Left ventricle myocardium inferior (tissue), 1 donor: Measurements from ENCODE around the gene ANKH. TPM values are rescaled to one million over a fixed set of nuclear protein-coding genes. Genes with fewer than 3 reads are reported as not detected.

ENCODE experiments used
- DNase-seq: peaks from one replicate; pipeline ENCODE4 v3.0.0-alpha.2; 2020
- H3K27ac ChIP-seq: fragments of 200-600 bp; replicated peaks from 2 replicates; pipeline ENCODE4 v1.8.0; 2021
- H3K27me3 ChIP-seq: fragments of 200-600 bp; 2 replicates; pipeline ENCODE4 v1.8.0; 2021; ENCODE audit warnings: low read depth
- H3K36me3 ChIP-seq: fragments of 200-600 bp; 2 replicates; pipeline ENCODE4 v1.8.0; 2021
- H3K4me1 ChIP-seq: fragments of 200-600 bp; 2 replicates; pipeline ENCODE4 v1.8.0; 2021
- H3K4me3 ChIP-seq: fragments of 200-600 bp; 2 replicates; pipeline ENCODE4 v1.8.0; 2021; ENCODE audit warnings: mild to moderate bottlenecking, moderate library complexity
- H3K9me3 ChIP-seq: fragments of 200-600 bp; replicated peaks from 2 replicates; pipeline ENCODE4 v1.8.0; 2021
- intact Hi-C: fragments of 100-400 bp; cut with micrococcal nuclease; formaldehyde crosslinking; loops from one replicate; pipeline ENCODE4 v1.11.0; 2022
- total RNA-seq: library from RNA; stranded (reverse); fragmentation: NEBNext Ultra II Directional; extraction: Animal tissue kit (Norgen Biotek cat#: 25700); gene quantifications from one replicate; pipeline ENCODE4 v1.2.1, GENCODE V29; 2021
- TF ChIP-seq, protein P1 (sequence below): fragments of 200-600 bp; IDR thresholded peaks from 2 replicates; pipeline ENCODE4 v1.8.0; 2021; ENCODE audit warnings: antibody characterized with exemption, mild to moderate bottlenecking, borderline replicate concordance
- donor health status: DM: no; HTN: yes; CAD: no; lungs with severe emphysema.

ANKH gene
- total RNA-seq, 1 donor from 2014 or later: 227 TPM

DNA sequence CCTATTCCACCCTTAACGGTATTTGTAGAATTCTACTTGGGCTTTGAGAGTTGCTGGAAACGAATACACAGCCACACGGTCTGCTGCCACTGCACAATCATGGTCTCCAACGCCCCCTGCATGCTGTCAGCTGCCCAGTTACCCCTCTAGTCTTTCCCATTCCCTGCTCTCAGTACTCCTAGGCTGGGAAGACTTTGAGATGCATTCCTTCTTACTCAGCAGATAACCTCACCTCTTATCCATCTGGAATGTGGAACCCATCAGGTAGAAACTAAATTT is 92.8 kb downstream of the ANKH start:
- no peak for DNase-seq
- Histone ChIP-seq H3K27me3 (no peaks in the 10 kb centered on the region), H3K4me1 (peaks cover 73% of the 10 kb centered on the region), H3K27ac (peak overlapping the region; percentile 21), H3K36me3 (no peaks in the 10 kb centered on the region), H3K4me3 (no peak overlapping the region), H3K9me3 (no peaks in the 10 kb centered on the region)
- TF ChIP-seq, protein P1, sequence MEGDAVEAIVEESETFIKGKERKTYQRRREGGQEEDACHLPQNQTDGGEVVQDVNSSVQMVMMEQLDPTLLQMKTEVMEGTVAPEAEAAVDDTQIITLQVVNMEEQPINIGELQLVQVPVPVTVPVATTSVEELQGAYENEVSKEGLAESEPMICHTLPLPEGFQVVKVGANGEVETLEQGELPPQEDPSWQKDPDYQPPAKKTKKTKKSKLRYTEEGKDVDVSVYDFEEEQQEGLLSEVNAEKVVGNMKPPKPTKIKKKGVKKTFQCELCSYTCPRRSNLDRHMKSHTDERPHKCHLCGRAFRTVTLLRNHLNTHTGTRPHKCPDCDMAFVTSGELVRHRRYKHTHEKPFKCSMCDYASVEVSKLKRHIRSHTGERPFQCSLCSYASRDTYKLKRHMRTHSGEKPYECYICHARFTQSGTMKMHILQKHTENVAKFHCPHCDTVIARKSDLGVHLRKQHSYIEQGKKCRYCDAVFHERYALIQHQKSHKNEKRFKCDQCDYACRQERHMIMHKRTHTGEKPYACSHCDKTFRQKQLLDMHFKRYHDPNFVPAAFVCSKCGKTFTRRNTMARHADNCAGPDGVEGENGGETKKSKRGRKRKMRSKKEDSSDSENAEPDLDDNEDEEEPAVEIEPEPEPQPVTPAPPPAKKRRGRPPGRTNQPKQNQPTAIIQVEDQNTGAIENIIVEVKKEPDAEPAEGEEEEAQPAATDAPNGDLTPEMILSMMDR: no peak
- intact Hi-C loops: no loop called here

DNA sequence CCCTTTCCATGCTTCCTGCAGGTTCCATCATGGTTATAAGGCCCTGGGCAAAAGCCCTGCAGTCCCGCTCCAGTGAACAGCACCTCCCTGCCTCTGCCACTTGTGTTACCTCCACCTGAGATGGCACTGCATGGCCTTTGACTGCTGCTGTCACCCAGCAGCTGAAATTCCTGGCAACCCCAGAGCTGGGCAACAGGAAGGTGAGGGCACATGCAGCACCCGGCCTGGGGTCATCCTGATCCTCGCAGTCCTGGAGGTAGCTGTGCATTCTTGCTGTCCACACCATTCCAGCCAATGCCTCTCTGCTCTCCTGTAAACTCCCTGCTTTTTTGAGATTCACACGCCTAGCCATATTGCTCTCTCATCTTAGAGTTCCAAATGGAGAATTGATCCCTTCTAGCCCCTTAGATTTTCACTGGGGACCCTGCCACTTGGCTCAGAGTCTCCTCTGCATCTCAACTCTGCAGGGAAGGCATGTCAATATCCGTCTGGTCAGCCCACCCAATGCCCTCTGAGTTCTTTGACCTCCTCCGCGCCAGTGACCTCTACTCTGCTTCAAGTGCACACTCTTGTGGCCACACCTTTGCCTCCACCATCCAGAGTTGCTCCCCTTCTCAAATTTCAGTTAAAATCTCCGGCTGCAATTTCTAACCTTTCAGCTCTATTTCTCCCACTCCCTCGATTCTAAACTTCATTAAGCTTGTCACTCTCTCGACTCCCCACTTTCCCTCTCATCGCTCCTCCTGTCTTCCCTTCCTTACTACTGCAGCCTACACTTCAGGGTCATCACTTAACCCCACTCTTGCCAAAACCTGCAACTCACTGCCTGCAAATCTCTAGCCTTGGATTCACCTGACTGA is 93.4 kb downstream of the ANKH start:
- Histone ChIP-seq H3K4me3 (no peak overlapping the region), H3K9me3 (no peaks in the 10 kb centered on the region), H3K27me3 (no peaks in the 10 kb centered on the region), H3K4me1 (peaks cover 79% of the 10 kb centered on the region), H3K27ac (peak overlapping the region; percentile 21), H3K36me3 (no peaks in the 10 kb centered on the region)
- intact Hi-C loops: no loop called here
- TF ChIP-seq, protein P1: no peak
- DNase-seq: no peak

DNA sequence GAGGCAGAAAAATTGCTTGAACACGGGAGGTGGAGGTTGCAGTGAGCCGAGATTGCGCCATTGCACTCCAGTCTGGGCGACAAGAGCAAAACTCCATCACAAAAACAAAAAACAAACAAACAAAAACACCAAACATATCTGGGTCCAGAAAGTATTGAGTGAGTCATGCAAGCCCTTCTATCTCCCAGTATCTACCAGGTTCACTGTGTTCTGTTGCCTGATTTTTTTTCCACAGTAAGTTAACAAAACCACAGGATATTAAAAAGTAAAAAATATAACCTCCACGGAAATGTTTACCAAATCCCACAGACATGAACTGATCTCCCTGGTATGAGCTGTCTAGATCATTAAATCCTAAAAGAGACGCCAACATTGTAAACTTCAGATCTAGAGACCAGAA is 94.4 kb downstream of the ANKH start:
- Histone ChIP-seq H3K27me3 (no peaks in the 10 kb centered on the region), H3K36me3 (no peaks in the 10 kb centered on the region), H3K27ac (no peak overlapping the region), H3K4me1 (peaks cover 84% of the 10 kb centered on the region), H3K4me3 (no peak overlapping the region), H3K9me3 (no peaks in the 10 kb centered on the region)
- TF ChIP-seq, protein P1: no peak
- no peak for DNase-seq
- intact Hi-C loops: no loop called here

DNA sequence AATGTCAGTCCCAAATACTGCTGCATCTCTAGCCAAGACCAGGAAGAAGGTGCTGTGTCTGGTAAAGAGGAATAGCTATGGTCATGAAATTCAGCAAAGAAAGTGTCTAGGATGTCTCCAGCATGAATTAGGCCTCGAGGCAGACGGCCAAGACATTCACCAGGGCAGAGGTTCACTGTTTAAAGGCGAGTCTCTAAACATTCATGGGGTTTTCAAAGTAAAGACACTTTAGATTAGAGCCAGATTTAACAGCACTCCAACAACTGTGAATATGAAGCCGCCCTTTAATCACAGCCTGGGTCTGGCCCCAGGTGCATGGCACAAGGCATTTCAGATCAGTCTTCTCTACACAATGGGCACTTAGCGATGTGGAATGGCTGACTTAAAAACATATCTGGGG is 95.0 kb downstream of the ANKH start:
- TF ChIP-seq, protein P1: no peak
- H3K4me1 ChIP-seq: peaks cover 84% of the 10 kb centered on the region
- no peaks in the 10 kb centered on the region for H3K36me3 ChIP-seq
- H3K27ac ChIP-seq: no peak overlapping the region
- no peaks in the 10 kb centered on the region for H3K27me3 ChIP-seq
- H3K9me3 ChIP-seq: no peaks in the 10 kb centered on the region
- intact Hi-C loops: no loop called here
- no peak for DNase-seq
- no peak overlapping the region for H3K4me3 ChIP-seq

DNA sequence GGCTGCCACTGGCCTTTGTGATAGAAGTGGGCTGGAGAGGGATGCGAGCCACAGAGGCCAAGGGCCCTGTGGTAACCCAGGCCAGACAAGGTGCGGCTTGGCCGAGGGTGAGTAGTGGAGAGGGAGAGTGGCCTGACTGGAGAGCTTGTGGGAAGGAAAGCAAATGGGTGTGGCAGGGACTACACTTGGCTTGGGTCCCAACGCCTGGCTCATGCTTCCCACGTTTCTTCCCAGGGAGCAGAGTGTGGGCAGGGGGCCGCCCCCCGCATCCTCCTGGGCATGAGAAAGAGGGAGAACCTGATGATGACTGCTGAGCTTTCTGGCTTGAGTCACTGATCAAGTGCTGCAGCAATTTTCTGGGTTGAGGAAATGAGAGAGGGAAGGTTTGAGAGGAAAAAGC is 95.7 kb downstream of the ANKH start:
- Histone ChIP-seq H3K36me3 (no peaks in the 10 kb centered on the region), H3K4me3 (no peak overlapping the region), H3K9me3 (no peaks in the 10 kb centered on the region), H3K4me1 (peaks cover 85% of the 10 kb centered on the region), H3K27ac (no peak overlapping the region), H3K27me3 (no peaks in the 10 kb centered on the region)
- TF ChIP-seq, protein P1: no peak
- DNase-seq: peak; percentile 26
- intact Hi-C loops: no loop called here
